Upper lobe of right lung (tissue), 1 donor: ENCODE results near the gene UGT3A1. TPM values are rescaled to one million over a fixed set of nuclear protein-coding genes. Genes with fewer than 3 reads are reported as not detected.
"Not testable (repeated sequence)": the region's sequence is repeated elsewhere in the genome, so short reads cannot be mapped to it uniquely, and the experiment has no call there.

Experiments used
- ATAC-seq: fragments of 200-7000 bp; cut with Tn5 transposase; one replicate; pipeline ENCODE4 v1.9.1; 2020; ENCODE audit warnings: mild to moderate bottlenecking, moderate library complexity
- DNase-seq: peaks from one replicate; pipeline ENCODE4 v3.0.0-alpha.2; 2020
- H3K27ac ChIP-seq: fragments of 200-600 bp; one replicate; pipeline ENCODE4 v1.8.0; 2022
- H3K27me3 ChIP-seq: fragments of 200-600 bp; one replicate; pipeline ENCODE4 v1.8.0; 2022; ENCODE audit warnings: mild to moderate bottlenecking
- H3K36me3 ChIP-seq: fragments of 200-600 bp; one replicate; pipeline ENCODE4 v1.8.0; 2022
- H3K4me1 ChIP-seq: fragments of 200-600 bp; one replicate; pipeline ENCODE4 v1.8.0; 2022
- H3K4me3 ChIP-seq: fragments of 200-600 bp; one replicate; pipeline ENCODE4 v1.8.0; 2022; ENCODE audit warnings: mild to moderate bottlenecking
- H3K9me3 ChIP-seq: fragments of 200-600 bp; one replicate; pipeline ENCODE4 v1.8.0; 2022
- intact Hi-C: fragments of 100-400 bp; cut with DNase I; formaldehyde crosslinking; loops from one replicate; pipeline ENCODE4 v1.11.0; 2022
- long read RNA-seq: library from polyadenylated mRNA; unstranded; transcript quantifications from one replicate; pipeline ENCODE4 v2.0.0, GENCODE V29; 2021
- total RNA-seq: library from RNA; stranded (reverse); fragmentation: NEBNext Ultra II Directional; extraction: Animal tissue kit (Norgen Biotek cat#: 25700); gene quantifications from one replicate; pipeline ENCODE4 v1.2.1, GENCODE V29; 2021
- TF ChIP-seq, protein P1 (sequence below): fragments of 200-600 bp; IDR thresholded peaks from one replicate; pipeline ENCODE4 v1.8.0; 2022; ENCODE audit warnings: antibody characterized with exemption
- donor health status: DM: no; HTN: yes; CAD: no; lungs with severe emphysema.

The UGT3A1 gene, protein sequence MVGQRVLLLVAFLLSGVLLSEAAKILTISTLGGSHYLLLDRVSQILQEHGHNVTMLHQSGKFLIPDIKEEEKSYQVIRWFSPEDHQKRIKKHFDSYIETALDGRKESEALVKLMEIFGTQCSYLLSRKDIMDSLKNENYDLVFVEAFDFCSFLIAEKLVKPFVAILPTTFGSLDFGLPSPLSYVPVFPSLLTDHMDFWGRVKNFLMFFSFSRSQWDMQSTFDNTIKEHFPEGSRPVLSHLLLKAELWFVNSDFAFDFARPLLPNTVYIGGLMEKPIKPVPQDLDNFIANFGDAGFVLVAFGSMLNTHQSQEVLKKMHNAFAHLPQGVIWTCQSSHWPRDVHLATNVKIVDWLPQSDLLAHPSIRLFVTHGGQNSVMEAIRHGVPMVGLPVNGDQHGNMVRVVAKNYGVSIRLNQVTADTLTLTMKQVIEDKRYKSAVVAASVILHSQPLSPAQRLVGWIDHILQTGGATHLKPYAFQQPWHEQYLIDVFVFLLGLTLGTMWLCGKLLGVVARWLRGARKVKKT
- total RNA-seq: not detected
- long read RNA-seq: 0 reads

DNA sequence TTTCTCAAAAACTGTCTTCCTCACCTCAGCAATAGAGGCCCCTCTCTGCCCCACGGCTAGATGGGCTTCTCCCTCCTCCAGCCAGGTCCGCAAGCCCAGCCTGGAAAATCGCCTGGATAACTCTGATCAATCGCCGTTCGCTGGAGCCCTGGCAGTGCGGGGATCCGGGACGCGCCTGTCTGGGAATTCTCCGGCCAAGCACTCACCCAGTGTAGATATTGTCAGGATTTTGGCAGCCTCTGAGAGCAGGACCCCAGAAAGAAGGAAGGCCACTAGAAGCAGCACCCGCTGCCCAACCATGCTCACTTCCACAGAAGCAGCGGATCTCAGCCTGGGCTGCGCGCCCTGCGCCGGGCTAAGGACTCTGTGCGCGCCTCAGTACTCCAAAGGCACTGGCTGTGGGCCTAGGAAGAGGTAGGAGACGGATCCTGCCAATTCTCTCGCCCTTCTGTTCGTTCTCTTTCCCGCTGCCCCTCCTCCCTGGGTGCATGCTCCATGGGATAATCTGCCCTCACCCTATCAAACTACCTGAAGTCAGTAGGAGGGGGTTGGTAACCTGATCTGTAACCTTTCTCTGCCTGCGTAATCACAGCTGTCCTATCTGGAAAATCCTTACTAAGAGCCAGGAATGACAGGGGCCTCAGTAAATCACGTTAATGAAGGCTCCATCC lies at the start of gene UGT3A1:
TSS of gene UGT3A1 (minus strand) at position 450 of the 671 bp plus-strand sequence. CDS start at position 300, 150 bp downstream.
- TF ChIP-seq, protein P1, sequence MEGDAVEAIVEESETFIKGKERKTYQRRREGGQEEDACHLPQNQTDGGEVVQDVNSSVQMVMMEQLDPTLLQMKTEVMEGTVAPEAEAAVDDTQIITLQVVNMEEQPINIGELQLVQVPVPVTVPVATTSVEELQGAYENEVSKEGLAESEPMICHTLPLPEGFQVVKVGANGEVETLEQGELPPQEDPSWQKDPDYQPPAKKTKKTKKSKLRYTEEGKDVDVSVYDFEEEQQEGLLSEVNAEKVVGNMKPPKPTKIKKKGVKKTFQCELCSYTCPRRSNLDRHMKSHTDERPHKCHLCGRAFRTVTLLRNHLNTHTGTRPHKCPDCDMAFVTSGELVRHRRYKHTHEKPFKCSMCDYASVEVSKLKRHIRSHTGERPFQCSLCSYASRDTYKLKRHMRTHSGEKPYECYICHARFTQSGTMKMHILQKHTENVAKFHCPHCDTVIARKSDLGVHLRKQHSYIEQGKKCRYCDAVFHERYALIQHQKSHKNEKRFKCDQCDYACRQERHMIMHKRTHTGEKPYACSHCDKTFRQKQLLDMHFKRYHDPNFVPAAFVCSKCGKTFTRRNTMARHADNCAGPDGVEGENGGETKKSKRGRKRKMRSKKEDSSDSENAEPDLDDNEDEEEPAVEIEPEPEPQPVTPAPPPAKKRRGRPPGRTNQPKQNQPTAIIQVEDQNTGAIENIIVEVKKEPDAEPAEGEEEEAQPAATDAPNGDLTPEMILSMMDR: no peak
- H3K27ac ChIP-seq: no peak within 1 kb of the TSS
- no peaks in the 10 kb centered on the region for H3K36me3 ChIP-seq
- ATAC-seq (no peak), DNase-seq (no peak)
- H3K4me1 ChIP-seq: no peaks in the 10 kb centered on the region
- peaks cover 4% of the 10 kb centered on the region for H3K27me3 ChIP-seq
- intact Hi-C loops: no loop called here
- no peaks in the 10 kb centered on the region for H3K9me3 ChIP-seq
- no peak within 1 kb of the TSS for H3K4me3 ChIP-seq

- Histone ChIP-seq H3K4me3 (no peak overlapping the region), H3K9me3 (no peaks in the 10 kb centered on the region), H3K27me3 (no peaks in the 10 kb centered on the region), H3K27ac (no peak overlapping the region), H3K36me3 (no peaks in the 10 kb centered on the region), H3K4me1 (no peaks in the 10 kb centered on the region)
- TF ChIP-seq, protein P1: no peak
- intact Hi-C loops: no loop called here
- DNase-seq (no peak), ATAC-seq (no peak)
Measured at GRCh38 chr5:36035696-36036095, 44.5 kb upstream of the UGT3A1 start.

GRCh38 chr5:36034536-36035134 lies 43.4 kb upstream of the UGT3A1 start:
- intact Hi-C loops, H3K27ac ChIP-seq, ATAC-seq, H3K4me1 ChIP-seq, H3K36me3 ChIP-seq, DNase-seq, H3K9me3 ChIP-seq, H3K4me3 ChIP-seq, H3K27me3 ChIP-seq: not testable (repeated sequence)

- no peak for ATAC-seq
- no peak overlapping the region for H3K27ac ChIP-seq
- TF ChIP-seq, protein P1: no peak
- no peak for DNase-seq
- no peaks in the 10 kb centered on the region for H3K9me3 ChIP-seq
- no peaks in the 10 kb centered on the region for H3K36me3 ChIP-seq
- H3K4me3 ChIP-seq: no peak overlapping the region
- intact Hi-C loops: no loop called here
- H3K4me1 ChIP-seq: no peaks in the 10 kb centered on the region
- H3K27me3 ChIP-seq: no peaks in the 10 kb centered on the region
Measured at GRCh38 chr5:36033486-36033885, 42.3 kb upstream of the UGT3A1 start.

GRCh38 chr5:36033047-36033446 lies 41.9 kb upstream of the UGT3A1 start:
- Histone ChIP-seq H3K27ac (no peak overlapping the region), H3K27me3 (no peaks in the 10 kb centered on the region), H3K9me3 (no peaks in the 10 kb centered on the region), H3K36me3 (no peaks in the 10 kb centered on the region), H3K4me3 (no peak overlapping the region), H3K4me1 (no peaks in the 10 kb centered on the region)
- intact Hi-C loops: no loop called here
- no peak for DNase-seq
- ATAC-seq: no peak
- TF ChIP-seq, protein P1: no peak

DNA sequence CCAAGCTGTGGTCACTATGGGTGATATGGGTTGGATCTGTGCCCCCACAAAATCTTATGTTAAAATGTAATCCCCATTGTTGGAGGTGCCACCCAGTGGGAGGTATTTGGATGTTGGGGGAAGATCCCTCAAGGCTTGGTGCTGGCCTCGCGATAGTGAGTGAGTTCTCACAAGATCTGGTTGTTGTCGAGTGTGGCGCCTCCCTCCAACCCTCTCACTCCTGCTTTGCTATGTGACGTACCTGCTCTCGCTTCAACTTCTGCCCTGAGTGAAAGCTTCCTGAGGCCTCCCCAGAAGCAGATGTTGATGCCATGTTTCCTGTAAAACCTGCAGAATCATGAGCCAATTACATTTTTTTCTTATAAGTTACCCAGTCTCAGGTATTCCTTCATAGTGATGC lies 40.0 kb upstream of the UGT3A1 start:
- Histone ChIP-seq H3K27ac (no peak overlapping the region), H3K27me3 (no peaks in the 10 kb centered on the region), H3K9me3 (no peaks in the 10 kb centered on the region), H3K36me3 (no peaks in the 10 kb centered on the region), H3K4me3 (no peak overlapping the region), H3K4me1 (no peaks in the 10 kb centered on the region)
- ATAC-seq (no peak), DNase-seq (no peak)
- TF ChIP-seq, protein P1: no peak
- intact Hi-C loops: no loop called here
